ENCODE measurements around the gene PLS1. TPM values are rescaled to one million over a fixed set of nuclear protein-coding genes. Genes with fewer than 3 reads are reported as not detected.

Gene PLS1
- total RNA-seq, 1 donor from 2014 or later = 2.4 TPM

DNA sequence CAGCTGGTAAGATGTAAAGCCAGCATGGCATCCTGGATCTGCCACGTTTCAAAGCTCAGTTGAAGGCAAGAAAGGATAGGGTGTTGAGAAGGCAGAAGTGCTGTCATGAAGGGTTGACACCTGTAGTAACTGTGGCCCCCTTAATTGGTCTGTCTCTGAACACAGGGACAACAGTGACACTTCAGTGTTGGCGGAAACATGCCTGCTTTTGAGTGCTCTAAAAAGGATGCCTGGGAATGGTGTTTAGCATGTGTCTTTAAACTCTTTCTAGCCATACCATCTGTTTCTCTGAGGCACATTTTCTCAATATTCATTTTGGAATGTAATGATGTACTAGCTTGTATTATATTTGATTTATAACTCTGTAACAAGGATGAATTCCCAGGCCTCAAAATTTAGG lies 42.1 kb downstream of the PLS1 start:
- H3K27ac Mint-ChIP-seq (ENCODE audit: unreplicated experiment) = no peak overlapping the region
- TF ChIP-seq, protein P1, sequence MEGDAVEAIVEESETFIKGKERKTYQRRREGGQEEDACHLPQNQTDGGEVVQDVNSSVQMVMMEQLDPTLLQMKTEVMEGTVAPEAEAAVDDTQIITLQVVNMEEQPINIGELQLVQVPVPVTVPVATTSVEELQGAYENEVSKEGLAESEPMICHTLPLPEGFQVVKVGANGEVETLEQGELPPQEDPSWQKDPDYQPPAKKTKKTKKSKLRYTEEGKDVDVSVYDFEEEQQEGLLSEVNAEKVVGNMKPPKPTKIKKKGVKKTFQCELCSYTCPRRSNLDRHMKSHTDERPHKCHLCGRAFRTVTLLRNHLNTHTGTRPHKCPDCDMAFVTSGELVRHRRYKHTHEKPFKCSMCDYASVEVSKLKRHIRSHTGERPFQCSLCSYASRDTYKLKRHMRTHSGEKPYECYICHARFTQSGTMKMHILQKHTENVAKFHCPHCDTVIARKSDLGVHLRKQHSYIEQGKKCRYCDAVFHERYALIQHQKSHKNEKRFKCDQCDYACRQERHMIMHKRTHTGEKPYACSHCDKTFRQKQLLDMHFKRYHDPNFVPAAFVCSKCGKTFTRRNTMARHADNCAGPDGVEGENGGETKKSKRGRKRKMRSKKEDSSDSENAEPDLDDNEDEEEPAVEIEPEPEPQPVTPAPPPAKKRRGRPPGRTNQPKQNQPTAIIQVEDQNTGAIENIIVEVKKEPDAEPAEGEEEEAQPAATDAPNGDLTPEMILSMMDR (IDR thresholded peaks at IDR 0.05) = no peak
- no peaks in the 10 kb centered on the region for H3K27me3 Mint-ChIP-seq (ENCODE audit: low read depth)
- no peaks in the 10 kb centered on the region for H3K36me3 Mint-ChIP-seq (ENCODE audit: low read depth)
- no peaks in the 10 kb centered on the region for H3K4me1 Mint-ChIP-seq (ENCODE audit: low read depth)
- no peaks in the 10 kb centered on the region for H3K9me3 Mint-ChIP-seq (ENCODE audit: low read depth)
- no peak overlapping the region for H3K4me3 Mint-ChIP-seq (ENCODE audit: unreplicated experiment)
- no peak for DNase-seq (ENCODE audit: low spot score)

DNA sequence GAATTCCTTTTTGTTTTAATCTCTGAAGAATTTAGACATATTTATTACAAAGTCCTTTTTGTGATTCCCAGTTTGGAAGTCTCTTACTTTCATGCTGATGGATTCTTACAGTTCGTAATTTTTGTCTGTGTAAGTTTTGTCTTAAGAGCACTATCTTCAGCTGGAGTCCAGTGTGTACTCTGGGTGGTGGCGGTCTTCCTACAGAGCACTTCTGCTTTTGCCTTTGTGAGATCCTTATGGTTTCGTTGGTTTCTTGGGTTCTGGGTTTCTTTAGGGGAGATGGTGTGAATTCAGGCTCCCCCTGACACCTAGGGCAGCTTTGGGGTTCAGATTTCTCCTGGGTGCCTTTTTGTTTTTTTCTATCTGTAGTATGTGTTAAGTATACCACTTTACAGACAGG lies 45.3 kb downstream of the PLS1 start:
- TF ChIP-seq, protein P1 (IDR thresholded peaks at IDR 0.05) = no peak
- Mint-ChIP-seq H3K27ac (ENCODE audit: unreplicated experiment) (no peak overlapping the region), H3K27me3 (ENCODE audit: low read depth) (no peaks in the 10 kb centered on the region), H3K36me3 (ENCODE audit: low read depth) (no peaks in the 10 kb centered on the region), H3K4me1 (ENCODE audit: low read depth) (peaks cover 6% of the 10 kb centered on the region), H3K9me3 (ENCODE audit: low read depth) (no peaks in the 10 kb centered on the region), H3K4me3 (ENCODE audit: unreplicated experiment) (no peak overlapping the region)
- DNase-seq (ENCODE audit: low spot score) = no peak

DNA sequence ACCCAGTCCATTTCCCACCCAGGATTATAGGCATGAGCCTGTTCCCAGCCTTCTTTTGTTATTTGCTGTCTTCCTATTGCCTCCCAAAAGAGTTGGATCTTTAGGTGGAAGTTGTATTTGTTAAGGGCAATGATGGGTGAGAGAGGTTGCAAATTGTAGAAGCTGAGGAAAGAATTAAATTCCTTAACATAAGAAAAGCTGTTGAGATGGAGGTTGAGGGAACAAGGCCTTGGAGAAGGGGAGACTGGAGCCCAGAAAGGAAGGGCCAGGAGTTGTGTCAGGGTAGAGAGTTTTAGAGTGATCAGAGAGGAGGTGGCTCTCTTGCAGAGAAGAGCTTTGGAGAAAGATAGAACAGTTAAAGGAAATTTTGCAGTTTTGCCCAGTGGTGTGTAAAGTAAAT lies 46.8 kb downstream of the PLS1 start:
- Mint-ChIP-seq H3K4me3 (ENCODE audit: unreplicated experiment) (no peak overlapping the region), H3K36me3 (ENCODE audit: low read depth) (no peaks in the 10 kb centered on the region), H3K4me1 (ENCODE audit: low read depth) (peaks cover 6% of the 10 kb centered on the region), H3K9me3 (ENCODE audit: low read depth) (no peaks in the 10 kb centered on the region), H3K27me3 (ENCODE audit: low read depth) (no peaks in the 10 kb centered on the region), H3K27ac (ENCODE audit: unreplicated experiment) (no peak overlapping the region)
- TF ChIP-seq, protein P1 (IDR thresholded peaks at IDR 0.05) = no peak
- DNase-seq (ENCODE audit: low spot score) = no peak

DNA sequence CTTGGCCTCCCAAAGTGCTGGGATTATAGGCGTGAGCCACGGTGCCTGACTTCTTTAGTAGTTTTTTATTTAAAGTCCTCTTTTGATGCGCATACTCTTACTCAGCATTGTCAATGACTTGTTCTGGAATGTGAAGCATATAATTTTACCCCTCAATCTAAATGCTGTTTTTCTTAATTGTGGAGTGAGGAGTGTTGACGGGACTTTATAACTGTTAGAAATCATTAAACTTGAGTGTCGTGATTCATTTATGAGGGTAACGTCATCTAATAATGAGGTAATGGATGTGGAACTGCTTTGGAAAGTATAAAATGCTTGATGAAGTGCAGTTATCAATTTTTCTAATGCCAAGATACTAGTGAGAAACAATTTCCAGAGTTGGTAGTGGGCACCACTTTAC lies 48.3 kb downstream of the PLS1 start:
- TF ChIP-seq, protein P1 (IDR thresholded peaks at IDR 0.05) = no peak
- Mint-ChIP-seq H3K9me3 (ENCODE audit: low read depth) (no peaks in the 10 kb centered on the region), H3K4me1 (ENCODE audit: low read depth) (peaks cover 6% of the 10 kb centered on the region), H3K27ac (ENCODE audit: unreplicated experiment) (no peak overlapping the region), H3K36me3 (ENCODE audit: low read depth) (no peaks in the 10 kb centered on the region), H3K27me3 (ENCODE audit: low read depth) (no peaks in the 10 kb centered on the region), H3K4me3 (ENCODE audit: unreplicated experiment) (no peak overlapping the region)
- DNase-seq (ENCODE audit: low spot score) = no peak

DNA sequence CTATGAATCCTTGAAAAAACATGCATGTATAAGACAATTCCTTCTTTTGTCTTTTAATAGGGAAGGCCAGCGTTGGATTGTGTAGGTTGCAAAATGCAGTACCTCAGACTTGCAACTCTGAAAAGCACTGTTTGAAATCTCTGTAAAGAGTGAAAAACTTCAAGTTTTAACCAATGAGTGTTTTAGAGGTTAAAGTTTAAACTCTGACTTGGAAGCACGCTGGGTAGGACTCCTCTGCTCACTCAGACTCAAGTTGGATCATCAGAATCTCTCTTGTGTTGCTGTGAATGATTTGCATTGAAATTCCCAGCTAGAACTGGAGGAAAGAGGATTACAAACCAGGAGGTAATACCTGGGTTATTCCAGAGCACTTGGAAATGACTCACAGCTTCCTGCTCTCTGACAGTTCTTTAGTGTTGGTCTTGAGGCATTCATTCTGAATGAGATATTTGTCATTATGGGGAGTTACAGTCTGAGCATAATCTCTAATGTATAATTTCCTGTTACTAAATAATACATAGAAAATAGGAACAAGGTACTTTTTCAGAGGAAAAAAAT lies 49.1 kb downstream of the PLS1 start:
- TF ChIP-seq, protein P1 (IDR thresholded peaks at IDR 0.05) = no peak
- Mint-ChIP-seq H3K4me1 (ENCODE audit: low read depth) (peaks cover 6% of the 10 kb centered on the region), H3K36me3 (ENCODE audit: low read depth) (no peaks in the 10 kb centered on the region), H3K27ac (ENCODE audit: unreplicated experiment) (no peak overlapping the region), H3K9me3 (ENCODE audit: low read depth) (no peaks in the 10 kb centered on the region), H3K27me3 (ENCODE audit: low read depth) (no peaks in the 10 kb centered on the region), H3K4me3 (ENCODE audit: unreplicated experiment) (no peak overlapping the region)
- DNase-seq (ENCODE audit: low spot score) = no peak

All from chondrocyte (in vitro differentiated cells).